IMR-90 (cell line): ENCODE measurements around the gene IST1. TPM values are rescaled to one million over a fixed set of nuclear protein-coding genes. Genes with fewer than 3 reads are reported as not detected.

Experiments used
- ATAC-seq: fragments of 200-7000 bp; cut with Tn5 transposase; 2 replicates; pipeline ENCODE4 v1.9.1; 2020; ENCODE audit warnings: low read depth, mild to moderate bottlenecking, moderate library complexity
- BruUV-seq: library from RNA; stranded (reverse); fragments of 400-500 nt; replicated peaks from 2 replicates; lab custom pipeline; 2021; lab: Mats Ljungman, UMichigan
- CTCF ChIA-PET: fragments of 300-600 bp; formaldehyde crosslinking; extraction: SDS; loops from one replicate; lab custom pipeline; 2021; ENCODE audit warnings: antibody characterized with exemption; lab: Yijun Ruan, JAX
- POLR2A ChIA-PET: fragments of 300-600 bp; sonication (Branson Sonifier 250); formaldehyde crosslinking; loops from one replicate; lab custom pipeline; 2022; ENCODE audit warnings: antibody characterized with exemption; ENCODE audit not compliant: unreplicated experiment; lab: Charles Lee
- DNase-seq: peaks from one replicate; pipeline ENCODE4 v3.0.0; 2013
- H2AFZ ChIP-seq: replicated peaks from 2 replicates; pipeline ENCODE3; 2013; ENCODE audit warnings: low read length, mild to moderate bottlenecking; ENCODE audit not compliant: poor library complexity
- H2AK5ac ChIP-seq: 2 replicates; pipeline ENCODE4 v1.6.1; 2013; ENCODE audit warnings: low read depth, low read length, inconsistent platforms
- H2AK9ac ChIP-seq: replicated peaks from 2 replicates; pipeline ENCODE3; 2013; ENCODE audit warnings: mild to moderate bottlenecking, low read depth, low read length, moderate library complexity; ENCODE audit not compliant: poor library complexity
- H2BK120ac ChIP-seq: 2 replicates; pipeline ENCODE4 v1.6.1; 2013; ENCODE audit warnings: low read depth, low read length, inconsistent platforms
- H2BK15ac ChIP-seq: 3 replicates; pipeline ENCODE4 v1.6.1; 2013; ENCODE audit warnings: low read depth, low read length, inconsistent platforms
- H2BK20ac ChIP-seq: 2 replicates; pipeline ENCODE4 v1.6.1; 2013; ENCODE audit warnings: low read depth, mild to moderate bottlenecking, inconsistent platforms, low read length, moderate library complexity
- H2BK5ac ChIP-seq: 2 replicates; pipeline ENCODE4 v1.6.1; 2013; ENCODE audit warnings: mild to moderate bottlenecking, low read depth, low read length, inconsistent platforms; ENCODE audit not compliant: poor library complexity, severe bottlenecking
- H3K14ac ChIP-seq: replicated peaks from 2 replicates; pipeline ENCODE4 v1.6.1; 2013; ENCODE audit warnings: low read depth, low read length, inconsistent platforms
- H3K18ac ChIP-seq: 2 replicates; pipeline ENCODE4 v1.6.1; 2013; ENCODE audit warnings: low read depth, low read length, control low read depth
- H3K23ac ChIP-seq: 2 replicates; pipeline ENCODE4 v1.6.1; 2013; ENCODE audit warnings: low read depth, low read length, inconsistent platforms
- H3K27ac ChIP-seq: 2 replicates; pipeline ENCODE4 v1.5.1; 2013; ENCODE audit warnings: mild to moderate bottlenecking, control low read depth, low read length; ENCODE audit not compliant: insufficient read depth
- H3K27me3 ChIP-seq: 2 replicates; pipeline ENCODE4 v1.6.1; 2013; ENCODE audit warnings: low read length; ENCODE audit not compliant: control insufficient read depth, insufficient read depth
- H3K36me3 ChIP-seq: 2 replicates; pipeline ENCODE4 v1.6.1; 2013; ENCODE audit warnings: low read length, mixed read lengths; ENCODE audit not compliant: control insufficient read depth, insufficient read depth
- H3K4ac ChIP-seq: 2 replicates; pipeline ENCODE4 v1.6.1; 2013; ENCODE audit warnings: low read depth, low read length, inconsistent platforms
- H3K4me1 ChIP-seq: 2 replicates; pipeline ENCODE4 v1.6.1; 2013; ENCODE audit warnings: low read length, mixed read lengths; ENCODE audit not compliant: control insufficient read depth, insufficient read depth
- H3K4me2 ChIP-seq: 2 replicates; pipeline ENCODE4 v1.6.1; 2013; ENCODE audit warnings: low read depth, mild to moderate bottlenecking, control low read depth, low read length, moderate library complexity
- H3K4me3 ChIP-seq: 2 replicates; pipeline ENCODE4 v1.5.1; 2013; ENCODE audit warnings: low read depth, mild to moderate bottlenecking, control low read depth, low read length, moderate library complexity; ENCODE audit not compliant: insufficient read depth
- H3K56ac ChIP-seq: 2 replicates; pipeline ENCODE4 v1.6.1; 2013; ENCODE audit warnings: low read length, inconsistent platforms; ENCODE audit not compliant: insufficient read depth; ENCODE audit errors: extremely low read depth
- H3K79me1 ChIP-seq, 2 experiments: 2 replicates each; pipeline ENCODE4 v1.6.1; 2013; ENCODE audit warnings: low read length in 2 of 2, inconsistent platforms in 1 of 2, low read depth in 1 of 2
- H3K9ac ChIP-seq: 2 replicates; pipeline ENCODE4 v1.6.1; 2013; ENCODE audit warnings: low read depth, low read length, control low read depth
- H3K9me1 ChIP-seq: 2 replicates; pipeline ENCODE4 v1.6.1; 2013; ENCODE audit warnings: low read length, inconsistent platforms; ENCODE audit not compliant: insufficient read depth
- H3K9me3 ChIP-seq: 2 replicates; pipeline ENCODE4 v1.6.1; 2013; ENCODE audit warnings: low read length; ENCODE audit not compliant: control insufficient read depth, insufficient read depth
- H4K20me1 ChIP-seq: 2 replicates; pipeline ENCODE4 v1.6.1; 2013; ENCODE audit warnings: low read length, inconsistent platforms; ENCODE audit not compliant: insufficient read depth
- H4K5ac ChIP-seq: 2 replicates; pipeline ENCODE4 v1.6.1; 2013; ENCODE audit warnings: mild to moderate bottlenecking, low read depth, low read length, control low read depth
- H4K8ac ChIP-seq, 2 experiments: 2 replicates each; pipeline ENCODE4 v1.6.1; 2013; ENCODE audit warnings: low read depth in 2 of 2, low read length in 2 of 2, control low read depth in 1 of 2, inconsistent platforms in 1 of 2
- H4K91ac ChIP-seq: 2 replicates; pipeline ENCODE4 v1.6.1; 2013; ENCODE audit warnings: low read depth, low read length, inconsistent platforms; ENCODE audit not compliant: insufficient read depth
- CEBPB ChIP-seq: IDR thresholded peaks from 2 replicates; pipeline ENCODE4 v1.6.1; 2012; ENCODE audit warnings: low read depth, low read length, improper control_type of control experiment
- CHD1 ChIP-seq: IDR thresholded peaks from 2 replicates; pipeline ENCODE4 v1.6.1; 2012; ENCODE audit warnings: low read depth, low read length, improper control_type of control experiment
- CTCF ChIP-seq: conservative IDR thresholded peaks from 2 replicates; pipeline ENCODE4 v1.5.1; 2012; ENCODE audit warnings: mild to moderate bottlenecking, low read depth, low read length, improper control_type of control experiment
- ELK1 ChIP-seq: fragments of 150-350 bp; IDR thresholded peaks from 2 replicates; pipeline ENCODE4 v1.6.1; 2016; ENCODE audit warnings: low read depth, mild to moderate bottlenecking, low read length, moderate library complexity, borderline replicate concordance
- FOS ChIP-seq: fragments of 150-350 bp; IDR thresholded peaks from 2 replicates; pipeline ENCODE4 v1.6.1; 2016; ENCODE audit warnings: low read depth, low read length
- MAFK ChIP-seq: IDR thresholded peaks from 2 replicates; pipeline ENCODE4 v1.6.1; 2012; ENCODE audit warnings: low read depth, low read length, improper control_type of control experiment
- MAZ ChIP-seq: IDR thresholded peaks from 2 replicates; pipeline ENCODE4 v1.6.1; 2012; ENCODE audit warnings: low read depth, mild to moderate bottlenecking, low read length, improper control_type of control experiment, moderate library complexity, borderline replicate concordance
- NFE2L2 ChIP-seq: fragments of 150-350 bp; IDR thresholded peaks from 2 replicates; pipeline ENCODE4 v1.6.1; 2016; ENCODE audit warnings: low read depth, mild to moderate bottlenecking, low read length
- POLR2A ChIP-seq: IDR thresholded peaks from 2 replicates; pipeline ENCODE4 v1.6.1; 2012; ENCODE audit warnings: mild to moderate bottlenecking, low read depth, low read length
- RAD21 ChIP-seq: IDR thresholded peaks from 2 replicates; pipeline ENCODE4 v1.6.1; 2012; ENCODE audit warnings: low read length, improper control_type of control experiment
- RCOR1 ChIP-seq: IDR thresholded peaks from 2 replicates; pipeline ENCODE4 v1.6.1; 2012; ENCODE audit warnings: mild to moderate bottlenecking, low read length, improper control_type of control experiment; ENCODE audit not compliant: insufficient replicate concordance
- RFX5 ChIP-seq: IDR thresholded peaks from 2 replicates; pipeline ENCODE4 v1.8.0; 2012; ENCODE audit warnings: low read depth, mild to moderate bottlenecking, low read length, moderate library complexity
- SMC3 ChIP-seq: fragments of 150-350 bp; IDR thresholded peaks from 2 replicates; pipeline ENCODE4 v1.6.1; 2016; ENCODE audit warnings: low read depth, mild to moderate bottlenecking, antibody characterized with exemption, low read length, moderate library complexity
- USF2 ChIP-seq: fragments of 150-350 bp; IDR thresholded peaks from 2 replicates; pipeline ENCODE4 v1.6.1; 2017; ENCODE audit warnings: mild to moderate bottlenecking, antibody characterized with exemption, low read length, low read depth
- WGBS, 2 experiments: methylation state at CpG; one replicate each; pipeline versions ENCODE4 v1.1.5 to v1.1.7; 2013; ENCODE audit warnings: missing lambda C conversion rate in 2 of 2; ENCODE audit not compliant: insufficient read length in 1 of 2; ENCODE audit errors: extremely low coverage in 2 of 2; 5-methylcytosine and 5-hydroxymethylcytosine counted together
- dilution Hi-C: fragments of 300-500 bp; cut with HindIII; formaldehyde crosslinking; loops from one replicate; pipeline ENCODE4 v1.14.3; 2018; ENCODE audit warnings: low sequenced_read_pairs; ENCODE audit not compliant: unreplicated experiment
- in situ Hi-C: fragments of 300-500 bp; cut with MboI; formaldehyde crosslinking; loops from 3 replicates; pipeline ENCODE4 v1.14.3; 2019; ENCODE audit warnings: low sequenced_read_pairs, inconsistent platforms, mixed read lengths
- intact Hi-C: fragments of 100-400 bp; cut with micrococcal nuclease; formaldehyde crosslinking; loops from 2 replicates; pipeline ENCODE4 v1.10.0; 2022
- polyA plus RNA-seq, 3 experiments: library from polyadenylated mRNA; depleted of rRNA; stranded (reverse); fragments of >200 nt; gene quantifications; 2 replicates each; pipeline ENCODE4 v1.2.3, GENCODE V29; 2012; ENCODE audit warnings: low replicate concordance in 1 of 3
- total RNA-seq: library from RNA; depleted of rRNA; stranded (reverse); fragments of >200 nt; gene quantifications from 2 replicates; pipeline ENCODE4 v1.2.3, GENCODE V29; 2012

IST1 gene
- total and polyA plus RNA-seq, 2 of the 4 experiments (the other 2 are of a cell fraction) = 134 to 186 TPM

GRCh38 chr16:71916397-71916920, 21.1 kb downstream of the IST1 start:
- DNase-seq = peak; percentile 57
- H3K27ac ChIP-seq = no peak overlapping the region

More at GRCh38 chr16:71916397-71916920, 21.1 kb downstream of the IST1 start:
- Histone ChIP-seq H3K9me3 (peaks cover 4% of the 10 kb centered on the region), H3K23ac (no peak overlapping the region), H2AK5ac (no peak overlapping the region), H3K27me3 (no peaks in the 10 kb centered on the region), H4K91ac (no peak overlapping the region), H3K4ac (no peak overlapping the region), H3K56ac (no peak overlapping the region), H2BK15ac (no peak overlapping the region), H2BK120ac (no peak overlapping the region), H3K36me3 (peaks cover 38% of the 10 kb centered on the region), H3K4me3 (no peak overlapping the region), H4K8ac (no peak overlapping the region), H2AFZ (no peak overlapping the region), H4K5ac (no peak overlapping the region), H3K4me1 (peaks cover 2% of the 10 kb centered on the region), H3K4me2 (no peak overlapping the region), H3K79me1 (peaks cover 23 to 68% of the 10 kb centered on the region in 2 experiments), H2BK5ac (no peak overlapping the region), H3K18ac (no peak overlapping the region), H4K20me1 (peaks cover 86% of the 10 kb centered on the region), H3K9ac (no peak overlapping the region), H3K14ac (no peak overlapping the region), H2AK9ac (no peak overlapping the region), H2BK20ac (no peak overlapping the region), H3K9me1 (peaks cover 6% of the 10 kb centered on the region; the same call in 1 of the 2 replicates)
- ChIA-PET CTCF (interaction anchor here (0.7 kb wide), 1 partner anchor 65 kb away, joined by 3 read pairs; no protein-coding TSS in a partner anchor), POLR2A (no interaction called here)
- WGBS, 2 experiments = 100% methylated on average over 2 of the region's 11 CpGs; no CpG with 5 or more reads in 1 of the 2 experiments
- dilution Hi-C loops (no loop called here), in situ Hi-C loops (no loop called here), intact Hi-C loops (no loop called here)
- BruUV-seq = no TSS peak
- TF ChIP-seq MAFK = no peak
- no peak for TF ChIP-seq ELK1
- no peak for TF ChIP-seq NFE2L2
- TF ChIP-seq SMC3 = no peak
- TF ChIP-seq CEBPB = no peak
- no peak for TF ChIP-seq RFX5
- TF ChIP-seq MAZ = no peak
- no peak for TF ChIP-seq CHD1
- TF ChIP-seq FOS = no peak
- no peak for TF ChIP-seq RAD21
- TF ChIP-seq POLR2A = no peak
- no peak for TF ChIP-seq RCOR1
- TF ChIP-seq USF2 = no peak
- no peak for TF ChIP-seq CTCF
- ATAC-seq = peak; percentile 53; the same call in 1 of the 2 replicates
